ENCODE data around the gene KATNIP.

The KATNIP gene

DNA sequence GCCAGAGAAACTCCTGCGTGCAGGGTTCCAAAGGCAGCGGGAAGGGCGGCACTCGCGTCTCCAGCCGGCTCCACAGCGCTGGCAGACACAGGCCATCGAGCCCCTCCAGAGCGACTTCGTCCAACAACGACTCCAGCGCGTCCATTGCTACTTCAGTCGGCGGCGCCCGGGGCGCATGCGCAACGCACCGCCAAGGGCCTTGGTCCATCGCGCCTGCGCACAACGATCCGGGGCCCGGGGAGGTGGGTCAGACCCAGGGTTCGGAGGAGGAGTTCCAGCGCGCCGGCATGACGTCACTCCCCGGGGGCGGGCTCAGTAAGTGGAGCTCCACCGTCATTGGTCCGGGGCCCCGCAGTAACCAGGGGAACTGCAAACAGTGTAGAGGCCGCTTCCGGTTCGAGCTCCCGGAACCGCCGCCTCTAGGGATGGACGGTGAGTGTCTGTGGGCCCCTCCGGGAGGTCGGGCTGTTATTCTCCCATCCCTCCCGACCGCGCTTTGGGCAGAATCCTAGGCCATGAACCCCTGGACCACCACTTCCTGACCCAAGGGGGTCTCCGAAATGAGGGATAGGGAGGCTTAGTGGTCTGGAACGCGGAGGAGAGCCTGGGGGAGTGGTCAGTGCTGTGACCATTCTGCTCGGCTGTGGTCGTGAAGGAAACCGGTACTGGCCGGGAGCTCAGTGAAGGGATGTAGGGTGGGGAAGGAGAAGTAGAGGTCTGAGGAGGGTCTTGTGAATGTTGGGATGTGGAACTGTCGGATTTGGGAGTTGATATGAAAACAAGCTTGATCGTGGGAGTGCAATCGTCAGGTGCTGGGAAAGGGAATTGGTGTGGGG is at the start of gene KATNIP, which contains the start of gene GTF3C1:
Gene KATNIP, plus strand, starts transcription at position 399 of the 836 bp plus-strand sequence. Its CDS starts 27 bp downstream, at position 426.
Gene GTF3C1, minus strand, starts transcription at position 168 of the 836 bp plus-strand sequence. Its CDS starts 23 bp downstream, at position 145.
- DNase-seq, result peak; percentile 100

DNA sequence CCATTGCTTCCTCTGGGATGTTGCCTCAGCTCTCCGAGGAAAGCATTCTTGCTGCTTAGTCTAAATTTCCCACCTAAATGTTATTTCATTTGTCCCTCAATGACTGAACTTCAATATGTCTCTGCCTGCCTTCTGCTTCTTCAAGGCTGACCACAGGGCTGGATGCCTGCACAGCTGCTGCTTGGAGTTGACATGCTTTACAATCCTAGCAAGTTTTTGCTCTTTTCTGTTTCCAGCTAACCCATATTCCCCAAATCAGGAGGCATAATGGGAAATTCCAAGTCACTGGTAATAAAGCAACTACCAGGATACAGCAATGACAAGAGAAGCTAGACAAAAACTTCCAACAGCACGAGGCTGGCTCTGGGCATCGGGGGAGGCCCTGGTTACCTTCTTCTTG is 49.1 kb upstream of the KATNIP start:
- DNase-seq, result no peak

DNA sequence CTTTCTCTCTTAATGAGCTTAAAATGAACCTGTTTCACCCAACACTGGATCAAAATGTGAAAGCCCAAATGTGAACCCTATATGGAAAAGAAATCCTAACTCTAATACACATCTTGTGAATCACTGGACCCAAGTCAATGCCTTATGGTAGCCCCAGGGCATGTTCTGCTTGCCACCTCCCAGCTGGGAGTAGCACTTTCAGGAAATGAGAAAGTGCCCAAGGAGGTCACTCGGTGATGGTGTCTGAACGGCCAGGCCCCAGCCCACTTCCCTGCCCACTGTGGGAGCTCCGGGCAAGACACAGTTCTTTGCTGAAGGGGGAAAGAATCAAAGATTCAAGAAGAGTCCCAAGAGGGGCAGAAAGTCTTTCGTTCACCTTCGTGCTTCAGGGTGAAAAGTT is 46.3 kb upstream of the KATNIP start:
- no peak for DNase-seq

DNA sequence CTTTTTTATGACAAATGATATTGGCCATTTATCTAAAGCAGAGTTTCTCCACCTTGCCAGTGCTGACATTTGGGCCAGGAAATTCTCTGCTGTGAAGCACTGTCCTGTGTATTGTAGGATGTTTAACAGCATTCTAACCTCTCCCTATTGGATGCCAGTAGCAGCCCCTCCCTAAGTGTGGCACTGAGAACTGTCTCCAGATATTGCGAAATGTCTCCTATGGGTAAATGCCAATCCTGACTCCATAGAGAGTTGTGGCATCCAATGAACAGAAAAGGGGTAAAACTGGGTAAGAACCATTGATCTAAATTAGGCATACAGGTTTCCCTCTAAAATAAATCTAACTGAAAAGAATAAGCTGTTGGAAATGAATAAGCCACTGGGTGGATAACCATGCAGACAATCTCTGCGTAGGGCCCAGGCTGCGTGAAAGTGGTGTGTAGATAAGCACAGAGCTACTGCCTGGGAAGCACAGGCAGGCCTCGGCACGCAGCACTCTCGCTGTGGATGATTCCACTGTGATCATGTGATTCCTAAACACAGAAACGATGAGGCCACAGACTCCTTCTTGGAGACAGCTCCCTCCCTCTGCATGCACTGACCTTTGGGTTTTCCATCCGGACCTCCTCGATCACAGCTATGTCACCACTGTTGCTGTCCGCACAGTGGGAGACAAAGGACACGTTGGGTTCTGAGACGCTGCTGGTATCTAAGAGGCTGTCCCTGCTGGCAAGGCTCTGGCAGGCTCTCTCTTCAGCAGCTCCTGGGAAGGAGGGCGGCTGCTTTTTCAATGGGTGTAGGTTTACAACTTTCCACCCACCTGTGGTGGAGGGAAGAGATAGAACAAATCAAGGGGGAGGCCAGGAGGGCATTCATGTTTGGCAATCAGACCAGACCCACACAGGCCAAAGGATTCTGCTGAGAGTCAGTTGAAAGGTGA is 44.4 kb upstream of the KATNIP start:
- no peak for DNase-seq

DNA sequence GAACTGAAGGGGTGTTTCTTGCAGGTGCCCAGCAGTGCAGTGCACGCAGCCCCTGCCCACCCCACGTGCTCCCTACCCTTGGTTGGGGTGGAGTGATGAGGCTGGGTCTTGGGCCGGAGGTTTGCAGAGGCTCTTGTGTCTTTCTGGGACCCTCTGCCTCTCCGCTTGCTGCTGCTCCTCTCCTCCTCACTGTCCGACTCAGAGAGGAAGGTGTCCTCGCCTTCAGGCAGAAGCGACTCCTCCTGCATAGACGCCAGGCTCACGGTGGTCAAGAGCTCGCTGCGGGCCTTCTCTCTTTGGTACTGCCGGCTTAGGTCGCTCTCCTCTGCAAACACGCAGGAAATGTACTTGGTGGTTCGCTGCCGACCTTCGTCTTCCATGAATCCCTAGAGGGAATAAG is 43.2 kb upstream of the KATNIP start:
- DNase-seq, result no peak

DNA sequence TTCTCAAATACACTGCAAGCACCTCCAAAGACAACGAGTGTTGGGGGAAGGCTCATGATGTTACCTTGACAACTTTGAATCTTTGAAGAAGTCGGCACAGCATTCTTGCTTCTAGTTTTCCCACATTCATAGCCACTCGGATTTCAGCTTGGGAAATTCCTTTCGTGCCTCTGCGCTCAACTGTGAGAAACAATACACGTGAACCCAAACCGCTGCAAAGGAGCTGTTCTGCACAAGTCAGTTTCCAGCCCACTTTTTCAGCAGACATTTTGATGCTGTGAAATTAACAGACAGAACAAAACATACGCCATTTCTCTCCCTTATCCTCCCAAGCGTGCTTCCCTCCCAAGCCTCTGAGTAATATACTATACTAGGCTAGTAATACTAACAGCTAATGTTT is 41.5 kb upstream of the KATNIP start:
- no peak for DNase-seq

DNA sequence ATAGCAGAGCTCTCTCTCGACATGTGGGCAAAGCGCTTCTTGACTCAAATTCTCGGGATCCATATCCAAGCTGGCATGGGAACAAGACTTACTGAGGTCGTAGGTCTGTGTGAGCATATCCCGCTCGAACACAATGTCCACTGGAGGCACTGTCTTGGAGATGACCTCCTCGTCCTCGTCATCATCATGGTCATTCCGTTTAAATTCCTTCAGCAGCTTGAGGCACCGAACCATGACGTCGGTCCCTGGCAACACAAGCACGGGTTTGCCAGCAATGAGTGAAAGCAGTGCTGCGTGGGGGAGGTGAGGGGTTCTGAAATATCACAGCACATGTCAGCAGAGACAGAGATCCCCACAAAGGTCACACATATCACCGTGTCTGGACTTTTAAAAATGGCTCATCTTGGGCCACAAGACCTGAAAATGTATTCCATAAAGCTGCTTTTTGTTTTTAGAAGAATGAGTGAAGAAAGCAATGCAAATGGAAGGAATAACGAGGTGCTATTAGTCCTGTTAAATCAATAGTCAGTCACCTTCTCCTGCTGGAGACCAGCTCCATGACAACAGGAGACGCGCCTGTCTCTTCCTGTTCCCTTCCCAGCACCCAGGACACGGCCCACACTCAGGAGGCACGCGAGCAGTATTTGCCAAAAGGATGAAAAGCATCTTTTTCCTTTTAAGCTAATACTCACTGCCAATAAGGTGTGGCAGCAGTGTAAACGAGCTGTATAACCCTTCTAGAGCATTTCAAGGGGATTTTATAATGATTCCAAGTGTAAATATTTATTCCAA is 38.1 kb upstream of the KATNIP start:
- DNase-seq, result no peak

DNA sequence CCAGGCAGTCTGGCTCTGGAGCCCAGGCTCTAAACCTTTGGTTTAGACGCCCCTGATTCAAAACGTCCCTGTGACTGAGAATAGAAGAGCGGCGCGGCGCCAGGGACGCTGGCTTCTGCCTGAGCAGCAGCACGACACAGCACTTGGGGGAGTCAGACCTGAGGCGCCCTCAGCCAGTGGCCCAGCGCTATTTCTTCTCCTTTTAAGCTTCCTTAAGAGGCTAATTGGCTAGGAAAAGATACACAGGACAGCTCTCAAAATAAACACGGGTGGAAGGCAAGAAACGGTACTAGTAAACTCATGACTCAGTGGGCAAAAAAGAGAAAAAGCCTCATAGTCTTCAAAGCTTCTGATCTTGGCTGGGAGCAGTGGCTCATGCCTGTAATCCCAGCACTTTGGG is 35.1 kb upstream of the KATNIP start:
- DNase-seq, result no peak

DNA sequence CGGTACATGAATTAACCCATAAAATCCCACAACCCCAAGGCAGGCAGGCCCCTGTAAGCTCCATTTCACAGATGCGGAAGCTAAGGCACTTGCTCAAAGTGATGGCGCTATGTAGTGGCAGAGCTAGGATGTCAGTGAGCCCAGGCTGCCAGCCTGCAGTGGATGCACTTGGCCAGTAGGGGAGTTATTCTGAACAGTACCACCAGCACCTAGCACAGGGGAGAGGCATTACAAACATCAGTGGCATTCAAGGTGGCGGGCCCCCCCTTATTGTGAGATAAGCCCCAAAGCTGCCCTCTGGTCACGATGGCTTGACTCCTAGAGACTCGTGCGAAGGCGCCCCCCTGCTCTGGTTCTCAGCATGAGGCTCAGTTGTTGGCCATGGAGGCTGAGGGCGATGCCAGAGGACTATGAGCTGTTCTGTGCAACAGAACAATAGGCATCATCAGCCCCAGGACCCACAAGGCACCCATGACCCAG is 34.0 kb upstream of the KATNIP start:
- DNase-seq, result no peak

DNA sequence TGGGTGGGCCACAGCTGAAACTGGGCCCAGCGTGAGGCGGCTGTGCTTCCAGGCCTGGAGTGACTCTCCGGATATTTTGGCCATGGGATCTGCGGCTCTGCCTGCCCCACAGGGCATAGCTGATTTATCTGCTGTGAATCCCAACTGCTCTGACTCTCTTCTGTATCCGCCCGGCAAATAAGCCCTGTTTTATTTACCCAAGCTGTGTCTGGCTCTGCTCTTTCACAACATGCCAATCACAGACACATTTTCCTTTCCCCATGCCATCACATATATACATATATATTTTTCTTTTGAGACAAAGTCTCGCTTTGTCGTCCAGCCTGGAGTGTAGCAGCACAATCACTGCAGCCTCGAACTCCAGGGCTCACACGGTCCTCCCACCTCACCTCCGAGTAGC is 33.6 kb upstream of the KATNIP start:
- DNase-seq, result no peak

DNA sequence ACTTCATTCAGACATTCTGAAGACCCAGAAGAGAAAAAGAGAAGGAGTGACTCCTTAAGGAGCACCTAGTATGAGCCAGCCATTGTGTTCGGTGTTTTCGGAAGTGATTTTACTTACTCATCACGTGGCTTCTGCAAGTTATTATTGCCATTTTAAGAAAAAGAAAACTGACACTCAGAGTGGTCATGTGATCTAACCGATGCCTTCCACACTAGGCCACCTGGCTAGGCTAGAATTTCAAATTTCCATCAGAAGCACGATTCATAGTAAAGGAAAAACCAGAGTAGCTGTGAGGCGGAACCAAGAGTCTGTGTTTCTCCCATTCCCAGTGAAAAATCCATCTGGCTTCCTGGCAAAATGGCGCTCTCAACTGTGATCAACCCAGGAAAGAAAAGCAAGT is 32.3 kb upstream of the KATNIP start:
- DNase-seq, result no peak

DNA sequence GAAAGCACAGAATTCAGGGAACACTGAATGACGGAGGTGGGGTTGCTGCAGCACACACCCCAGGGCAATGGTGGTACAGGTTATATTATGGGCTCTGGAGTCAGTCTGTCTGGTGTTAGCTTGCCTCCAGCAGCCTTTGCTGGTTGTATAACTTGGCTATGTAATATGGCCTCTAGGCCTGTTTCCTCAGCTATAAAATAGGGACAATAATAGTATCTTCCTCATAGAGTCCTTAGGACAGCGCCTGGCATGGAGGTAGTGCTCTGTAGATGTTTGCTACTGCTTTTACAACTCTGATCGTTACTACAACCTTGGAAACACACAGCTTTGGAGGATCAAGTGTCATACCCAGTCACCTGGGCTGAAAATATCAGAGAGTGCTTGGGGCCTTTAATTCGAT is 31.7 kb upstream of the KATNIP start:
- DNase-seq, result no peak

DNA sequence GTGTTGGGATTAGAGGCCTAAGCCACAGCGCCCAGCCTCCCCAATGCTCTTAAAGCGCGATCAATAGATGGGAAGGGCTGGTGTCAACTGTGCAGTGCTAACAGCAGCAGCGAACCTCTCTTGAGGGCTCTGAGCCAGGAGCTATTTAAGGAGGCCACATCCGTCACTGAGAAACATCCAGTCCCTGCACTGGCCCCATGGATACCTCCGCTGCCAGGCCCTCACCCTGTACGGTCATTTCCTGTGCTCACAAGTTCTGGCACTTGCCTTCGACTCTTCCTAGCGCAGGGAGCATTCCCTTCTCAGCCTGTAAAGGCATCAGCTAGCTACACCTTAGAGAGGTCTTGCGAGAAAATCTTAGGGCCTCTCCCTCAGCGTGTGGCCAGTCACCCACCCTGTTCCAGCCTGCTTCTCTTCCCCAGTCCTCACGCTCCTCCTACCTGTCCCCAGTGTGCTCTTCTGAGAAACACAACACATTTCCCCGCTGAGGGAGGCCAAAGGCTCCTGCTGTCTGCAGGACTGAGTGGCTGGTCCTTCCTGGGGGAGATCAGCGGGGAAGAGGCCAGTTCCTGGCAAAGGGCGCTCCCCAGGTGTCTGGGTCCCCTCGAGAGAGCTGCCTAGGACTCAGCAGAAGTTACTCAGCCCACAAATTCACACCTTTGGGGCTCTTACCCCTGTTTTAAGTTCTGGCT is 28.8 kb upstream of the KATNIP start:
- DNase-seq, result no peak

DNA sequence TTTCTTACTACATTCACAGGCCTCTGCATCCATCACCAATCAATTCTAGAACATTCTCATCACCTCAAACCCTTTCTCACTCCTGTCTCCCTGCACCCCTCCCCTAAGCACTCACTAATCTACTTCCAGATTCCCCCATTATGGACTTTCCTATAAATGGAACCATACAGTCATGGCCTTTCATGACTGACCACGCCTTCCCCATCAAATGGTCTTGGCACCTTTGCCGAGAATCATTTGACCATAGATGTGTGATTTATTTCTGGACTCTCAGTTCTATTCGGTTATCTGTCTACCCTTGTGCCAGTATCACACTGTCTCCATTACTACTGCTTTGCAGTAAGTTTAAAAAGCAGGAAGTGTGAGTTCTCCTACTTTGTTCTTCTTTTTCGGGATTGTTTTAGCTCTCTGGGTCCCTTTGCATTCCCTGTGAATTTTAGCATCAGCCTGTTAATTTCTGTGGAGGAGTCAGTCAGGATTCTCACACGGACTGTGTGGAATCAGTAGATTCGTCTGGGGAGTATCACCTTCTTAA is 27.7 kb upstream of the KATNIP start:
- DNase-seq, result no peak

DNA sequence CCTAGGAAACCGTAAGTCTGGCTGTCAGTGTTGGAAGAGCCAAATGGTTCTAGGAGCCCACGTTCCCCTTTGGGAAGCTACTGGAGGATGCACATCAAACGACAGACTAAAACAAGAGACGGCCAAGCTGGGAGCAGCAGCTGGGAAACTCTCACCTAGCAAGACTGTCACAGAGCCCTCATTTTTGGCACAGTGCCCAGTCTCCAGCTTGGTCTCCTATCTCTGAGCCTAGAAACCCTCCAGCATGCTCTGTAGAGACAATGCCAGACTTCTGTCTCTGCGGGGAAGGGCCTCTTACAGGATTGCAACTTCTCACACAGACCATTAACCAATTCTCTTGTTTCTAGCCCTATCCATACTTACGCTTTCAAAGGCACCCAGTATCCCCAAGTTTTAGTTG is 23.8 kb upstream of the KATNIP start:
- no peak for DNase-seq

DNA sequence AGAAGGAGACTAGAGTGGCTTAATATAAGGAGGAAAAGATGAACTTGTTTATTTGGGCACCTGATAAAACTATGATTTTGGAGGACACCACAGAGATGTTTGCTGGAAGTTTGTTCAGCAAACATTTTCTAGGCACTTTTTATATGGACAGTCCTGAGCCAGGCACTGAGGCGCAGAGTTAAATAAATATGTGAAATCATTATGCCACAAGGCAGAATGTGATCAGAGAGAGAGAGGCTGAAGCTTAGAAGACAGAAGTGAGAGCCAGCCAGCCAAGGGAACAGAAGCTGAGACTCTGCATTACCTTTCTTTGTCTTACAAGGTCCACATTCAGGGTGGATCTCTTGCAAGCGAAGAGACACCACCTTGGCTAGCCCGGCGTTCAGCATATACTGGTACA is 21.6 kb upstream of the KATNIP start:
- DNase-seq, result no peak

DNA sequence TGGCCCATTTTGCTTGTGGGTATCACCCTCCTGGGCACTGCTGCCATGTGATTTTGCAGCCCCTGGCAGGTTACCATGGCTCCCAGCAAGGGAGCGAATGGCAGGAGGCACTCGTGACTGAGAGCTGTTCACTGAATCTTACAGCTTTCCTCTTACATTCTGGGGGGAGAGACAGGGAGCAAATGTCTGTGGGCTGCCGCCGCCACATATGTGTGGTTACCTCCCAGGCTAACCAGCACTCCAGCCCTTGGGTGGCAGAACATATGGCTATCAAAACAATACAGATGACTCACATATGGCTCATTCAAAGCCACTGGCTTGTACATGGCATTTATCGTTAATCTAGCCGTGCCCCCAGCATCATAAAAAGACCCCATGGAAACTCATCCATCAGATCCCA is 20.0 kb upstream of the KATNIP start:
- no peak for DNase-seq

DNA sequence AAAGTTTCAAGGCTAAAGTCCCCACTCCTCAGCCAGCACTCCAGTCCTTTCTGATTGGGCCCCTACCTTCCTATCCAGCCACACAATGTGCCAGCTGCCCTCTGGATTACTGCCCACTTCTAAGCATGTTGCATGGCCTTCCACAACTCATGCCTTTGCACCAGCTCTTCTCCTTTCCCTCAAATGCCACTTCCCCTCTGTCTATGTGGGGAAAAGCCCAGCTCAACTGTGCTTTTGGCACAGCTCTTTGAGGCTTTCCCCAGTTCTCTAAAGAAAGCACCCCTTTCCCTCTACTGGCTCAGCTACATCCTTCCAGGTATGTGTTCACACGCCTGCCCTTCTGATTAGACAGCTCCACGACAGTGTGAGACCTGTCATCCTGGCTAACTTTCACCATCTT is 18.8 kb upstream of the KATNIP start:
- no peak for DNase-seq

DNA sequence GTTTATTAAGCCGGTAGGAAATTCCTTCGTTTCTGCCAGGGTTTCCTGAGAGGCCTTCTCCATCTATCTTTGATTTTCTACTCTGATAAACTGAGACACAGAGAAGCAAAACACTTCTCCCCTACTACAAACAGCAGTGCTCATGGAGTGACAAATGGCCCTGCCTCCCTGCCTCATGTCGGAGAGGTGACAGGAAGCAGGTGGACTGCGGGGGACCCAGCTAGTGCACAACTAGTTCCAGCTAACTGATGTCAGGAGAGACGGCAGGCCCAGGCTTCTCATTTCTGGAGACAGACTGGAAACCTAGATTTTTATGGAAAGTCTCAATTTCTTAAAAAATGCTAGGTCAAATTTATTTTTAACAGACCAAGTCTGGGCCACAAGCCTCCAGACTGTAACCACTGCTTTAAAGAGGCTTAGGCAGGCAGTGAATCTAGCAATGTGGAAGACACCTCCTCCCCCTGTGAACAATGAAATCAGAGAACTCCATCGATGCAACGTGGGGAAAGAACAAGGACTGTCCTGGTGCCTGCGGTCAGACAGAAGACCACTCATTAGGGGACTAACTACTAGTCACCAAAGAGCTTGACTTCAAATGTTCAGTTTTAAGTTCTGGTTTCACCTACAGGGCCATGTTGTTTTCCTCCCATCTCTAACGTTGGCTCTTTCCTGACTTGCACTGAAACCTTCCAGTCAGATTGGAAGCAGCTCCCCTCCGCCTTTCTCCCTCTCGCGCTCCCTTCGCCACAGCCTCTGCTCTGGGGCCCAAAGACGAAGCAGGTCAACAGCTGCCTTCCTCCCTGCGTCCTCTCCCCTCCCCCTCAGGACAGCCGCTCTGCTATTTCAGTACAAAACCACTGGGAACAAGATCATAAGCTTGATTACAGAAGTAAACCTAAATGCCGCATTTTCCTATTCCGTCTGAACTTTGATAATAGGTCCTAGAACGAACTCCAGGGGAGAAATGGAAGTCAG is 17.8 kb upstream of the KATNIP start:
- no peak for DNase-seq

DNA sequence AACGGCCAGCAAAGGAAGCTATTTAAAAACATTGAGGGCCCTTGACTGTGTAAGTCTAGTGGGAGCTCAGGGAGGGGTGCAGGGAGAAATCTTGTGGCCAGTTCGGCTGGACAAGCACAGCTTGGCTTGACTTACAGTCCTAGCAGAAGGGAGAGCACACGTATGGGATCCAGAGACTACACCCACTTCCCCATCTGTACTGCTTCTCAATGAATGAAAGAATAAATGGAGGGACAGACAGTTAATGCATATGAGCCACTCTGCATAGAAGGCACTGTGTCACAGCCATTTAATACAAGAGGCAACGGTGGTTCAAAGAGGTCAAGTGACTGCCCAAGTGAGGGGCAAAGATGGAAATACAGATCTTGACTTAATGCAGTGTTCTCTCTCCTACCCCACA is 15.7 kb upstream of the KATNIP start:
- no peak for DNase-seq

DNA sequence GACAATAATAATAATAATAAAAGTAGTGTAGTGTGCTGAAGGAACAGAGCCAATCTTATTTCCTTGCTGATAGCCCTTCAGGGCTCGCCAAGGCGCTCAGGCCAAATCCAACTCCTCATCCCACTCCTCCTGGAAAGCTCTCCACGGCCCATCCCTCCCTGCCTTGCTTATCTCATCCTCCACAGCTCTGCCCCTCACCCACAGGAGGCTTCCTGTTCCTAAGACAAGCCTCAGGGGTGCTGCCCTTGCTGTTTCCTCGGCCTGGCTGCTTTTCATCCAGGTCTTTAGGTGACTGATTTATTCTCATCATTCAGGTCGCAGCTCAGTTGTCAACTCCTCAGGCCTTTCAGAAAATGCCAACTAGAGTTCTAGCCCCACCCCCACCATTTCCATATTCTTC is 11.4 kb upstream of the KATNIP start:
- DNase-seq, result no peak

Measured in activated T-cell treated with anti-CD3 and anti-CD28 coated beads for 4 hours (primary cell).